CD4-positive, alpha-beta T cell treated with Interferon alpha-2 for 1 hour (primary cell): ENCODE results near the gene MTFMT.
A peak's percentile ranks its signal among the peaks of the same experiment; 100 is the strongest.
"Not testable (repeated sequence)": the region's sequence is repeated elsewhere in the genome, so short reads cannot be mapped to it uniquely, and the experiment has no call there.

ENCODE experiments used
- DNase-seq, 2 donors: peaks; one replicate each; pipeline ENCODE4 v3.0.0-alpha.2; 2020 to 2022

Gene MTFMT

DNA sequence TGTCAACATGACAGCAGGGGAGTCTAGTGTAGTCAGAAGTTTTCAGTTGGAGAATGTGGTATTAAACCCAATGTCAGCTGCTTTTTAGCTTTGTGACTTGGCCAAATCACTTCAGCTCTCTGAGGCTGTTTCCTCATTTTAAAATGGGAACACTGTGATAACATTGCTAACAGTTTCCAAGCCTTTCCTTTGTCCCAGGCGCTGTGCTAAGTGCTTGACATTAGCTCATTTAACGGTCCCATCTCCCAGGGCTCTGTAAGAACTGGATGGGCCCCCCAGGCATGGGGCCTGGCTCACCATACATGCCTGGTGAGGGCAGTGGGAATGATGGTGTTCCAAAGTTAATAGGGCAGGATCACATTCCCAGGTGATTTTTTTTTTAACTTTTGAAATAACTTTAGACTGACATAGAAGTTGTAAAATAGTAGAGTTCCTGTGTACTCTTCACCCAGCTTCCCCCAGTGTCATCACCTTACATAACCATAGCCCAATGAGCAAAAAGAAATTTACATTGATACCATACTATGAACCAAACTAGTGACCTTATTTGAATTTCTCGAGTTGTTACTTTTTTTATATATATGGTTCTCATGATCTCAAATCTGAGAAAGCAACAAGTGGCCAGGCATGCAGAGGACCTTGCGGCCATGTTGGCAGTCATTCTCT lies 30.6 kb upstream of the MTFMT start:
- no peak for DNase-seq

DNA sequence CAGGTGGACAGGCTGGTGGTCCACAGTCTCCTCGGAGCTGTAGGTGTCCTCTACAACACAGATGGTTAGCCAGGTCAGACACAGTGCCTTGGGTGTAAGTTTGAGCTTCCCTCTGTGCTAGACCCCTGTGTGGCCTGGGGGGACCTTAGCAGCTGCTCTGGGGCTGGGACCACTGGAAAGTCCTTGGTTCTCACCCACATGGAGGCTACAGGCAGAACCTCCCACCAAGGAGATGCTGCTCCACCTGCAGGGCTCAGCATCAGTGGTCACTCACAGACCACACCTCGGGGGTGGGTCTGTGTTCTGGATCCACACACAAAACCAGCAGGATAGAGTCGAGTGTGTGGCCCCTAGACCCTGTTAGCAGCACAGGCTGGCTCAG lies 29.9 kb upstream of the MTFMT start:
- DNase-seq, result no peak

DNA sequence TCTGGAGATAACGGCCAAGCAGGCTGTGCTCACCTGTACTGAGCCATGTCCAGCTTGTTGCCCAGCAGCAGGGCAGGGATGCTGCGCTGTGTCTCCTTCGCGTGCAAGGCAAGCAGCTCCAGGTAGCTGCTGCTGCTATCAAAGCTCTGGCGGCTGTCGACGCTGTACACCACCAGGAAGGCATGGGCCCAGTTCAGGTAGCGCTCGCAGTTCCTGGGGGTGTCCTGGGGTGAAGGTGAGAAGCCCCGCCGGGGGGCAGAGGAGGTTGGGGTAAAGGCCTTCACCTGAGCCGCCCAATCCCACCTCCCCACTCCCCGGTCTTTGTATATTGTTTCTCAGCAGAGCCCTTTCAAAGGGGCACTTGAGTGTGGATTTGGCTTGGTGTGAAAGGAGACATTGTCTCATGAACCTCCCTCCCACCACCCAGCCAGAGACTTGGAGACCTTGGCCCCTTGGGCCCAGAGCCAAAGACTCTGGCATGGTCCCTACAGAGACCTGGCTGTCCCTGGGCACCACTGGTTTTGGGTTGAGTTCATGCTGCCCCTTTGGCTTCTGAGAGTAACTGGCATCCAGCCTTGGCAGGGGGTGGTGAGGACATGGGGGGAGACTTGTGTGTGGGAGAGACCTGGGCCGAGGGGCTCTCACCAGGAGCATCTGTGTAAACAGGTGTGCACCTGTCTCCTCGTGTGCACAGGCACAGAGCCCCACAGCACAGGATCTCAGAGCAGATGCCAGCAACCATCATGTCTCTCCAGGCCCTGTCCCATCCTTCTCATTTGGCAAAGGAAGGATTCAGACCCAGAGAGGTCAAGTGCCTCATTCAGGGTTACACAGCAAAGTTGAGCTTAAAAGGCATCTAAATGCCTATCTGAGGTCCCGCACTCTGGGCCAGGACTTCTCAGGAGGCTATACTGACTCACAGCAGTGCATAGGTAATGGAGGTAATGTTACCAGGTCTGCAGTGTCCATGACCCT lies 29.2 kb upstream of the MTFMT start:
- DNase-seq, result no peak

DNA sequence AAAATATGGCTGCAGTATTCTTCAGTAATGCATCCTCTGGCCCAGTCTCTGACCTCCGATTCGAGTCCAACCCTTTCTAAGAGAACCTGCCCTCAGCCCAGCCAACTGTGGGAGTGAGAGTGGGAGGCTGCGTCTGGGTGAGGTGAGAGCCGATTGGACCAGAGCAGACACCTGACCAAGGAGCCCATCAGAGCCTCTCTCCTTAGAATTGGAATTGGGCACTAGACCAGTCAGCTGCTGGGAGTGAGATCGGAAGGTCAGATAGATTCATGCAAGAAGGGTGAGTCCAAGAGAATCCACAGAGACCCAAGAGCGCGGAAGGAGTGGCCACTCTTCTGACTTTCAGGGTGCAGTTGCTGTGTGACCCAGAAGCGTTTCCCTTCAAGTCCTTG lies 28.1 kb upstream of the MTFMT start:
- no peak for DNase-seq

GRCh38 chr15:65056868-65057548 lies 27.6 kb upstream of the MTFMT start:
- DNase-seq, result no peak

DNA sequence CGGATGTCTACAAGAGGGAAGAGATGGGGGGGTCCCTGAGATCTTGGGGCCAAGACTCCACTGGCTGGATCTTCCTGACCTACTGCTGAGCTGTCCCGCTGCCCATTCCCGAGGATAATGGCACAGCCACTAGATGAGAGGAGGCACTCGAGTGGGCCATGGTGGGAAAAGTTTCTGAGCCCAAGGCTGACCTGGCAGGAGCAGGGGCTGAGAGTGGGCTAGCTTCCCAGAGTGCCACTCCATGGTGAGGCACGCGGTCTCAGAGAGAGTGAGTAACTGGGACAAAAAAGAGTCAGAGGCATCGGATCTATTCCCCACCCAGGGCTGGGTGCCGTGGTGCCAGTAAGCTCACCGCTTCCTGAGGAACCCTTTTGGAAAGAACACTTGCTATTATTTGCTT lies 26.7 kb upstream of the MTFMT start:
- DNase-seq, result no peak

DNA sequence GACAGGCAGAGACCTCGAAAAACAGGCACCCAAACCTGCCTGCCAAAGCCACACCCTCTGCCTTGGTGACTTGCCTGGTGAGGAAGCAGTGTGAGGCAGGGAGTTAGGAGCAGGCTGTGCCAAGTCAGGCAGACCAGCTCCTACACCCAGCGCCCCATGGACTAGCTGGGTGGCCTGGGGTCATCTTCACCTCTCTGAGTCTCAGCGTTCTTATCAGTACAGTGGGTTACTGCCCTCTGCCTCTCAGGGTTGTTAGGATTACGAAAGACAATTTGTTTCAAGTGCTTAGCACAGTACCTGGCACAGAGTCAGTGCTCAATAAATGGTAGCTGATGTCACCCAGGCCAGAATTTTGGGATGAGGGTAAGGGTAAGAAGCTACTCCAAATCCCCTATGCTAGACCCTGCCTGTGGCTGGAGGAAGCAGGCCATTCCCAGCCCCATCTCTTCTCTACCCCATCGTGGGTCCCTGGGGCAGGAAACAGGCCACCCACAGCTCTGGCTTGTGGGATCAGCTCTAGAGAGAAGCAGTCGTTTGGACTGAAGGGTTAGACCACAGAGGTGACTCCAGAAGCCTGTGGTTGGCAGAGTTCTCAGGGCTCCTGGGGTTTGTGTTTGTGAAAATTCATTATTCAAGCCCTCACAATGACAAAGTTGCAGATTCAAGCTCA lies 25.9 kb upstream of the MTFMT start:
- DNase-seq, result no peak

DNA sequence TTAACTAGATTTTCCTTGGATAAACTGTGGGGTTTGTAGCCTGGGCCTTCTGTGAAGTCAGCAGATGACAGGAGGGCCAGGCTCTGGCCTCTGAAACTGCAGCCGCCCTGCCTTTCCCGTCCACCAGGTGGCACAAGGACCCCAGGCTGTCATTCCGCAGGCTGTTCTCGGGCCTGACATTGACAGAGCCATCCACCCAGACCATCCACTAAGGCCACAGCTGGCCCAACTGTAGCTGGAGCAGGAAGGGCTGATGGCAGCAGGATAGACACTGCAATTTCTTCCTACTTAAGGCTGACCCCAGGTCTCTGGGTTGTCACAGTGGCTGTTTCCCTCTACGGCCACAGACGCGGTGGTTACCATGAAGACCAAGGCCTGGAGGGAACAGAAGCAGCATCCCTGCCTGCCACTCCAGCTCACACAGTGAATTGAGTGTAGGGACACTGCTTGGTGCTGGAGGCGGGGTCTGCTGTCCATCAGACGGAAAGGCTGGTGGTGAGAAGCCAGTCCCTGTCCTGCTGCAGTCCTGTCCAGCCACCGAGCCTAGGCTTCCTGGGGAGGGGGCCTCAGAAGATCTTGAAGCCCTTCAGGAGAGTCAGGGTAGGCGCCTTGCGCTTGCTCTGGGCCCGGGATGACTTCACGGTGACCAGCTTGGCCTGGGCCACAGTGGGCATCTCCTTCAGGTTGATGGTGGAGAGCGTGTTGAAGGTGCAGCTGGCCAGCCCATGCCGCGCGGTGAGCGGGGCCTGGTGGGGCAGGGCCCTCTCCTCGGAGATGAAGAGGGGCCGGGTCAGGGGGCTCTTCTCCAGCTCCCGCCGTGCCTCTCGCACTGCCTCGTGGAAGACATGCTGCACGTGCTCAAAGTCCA lies 25.1 kb upstream of the MTFMT start:
- DNase-seq, result peak; percentile 41 to 57

GRCh38 chr15:65052956-65053355 lies 23.5 kb upstream of the MTFMT start:
- DNase-seq, result no peak

- DNase-seq, result no peak
Observed at GRCh38 chr15:65051266-65051665, 21.8 kb upstream of the MTFMT start.

DNA sequence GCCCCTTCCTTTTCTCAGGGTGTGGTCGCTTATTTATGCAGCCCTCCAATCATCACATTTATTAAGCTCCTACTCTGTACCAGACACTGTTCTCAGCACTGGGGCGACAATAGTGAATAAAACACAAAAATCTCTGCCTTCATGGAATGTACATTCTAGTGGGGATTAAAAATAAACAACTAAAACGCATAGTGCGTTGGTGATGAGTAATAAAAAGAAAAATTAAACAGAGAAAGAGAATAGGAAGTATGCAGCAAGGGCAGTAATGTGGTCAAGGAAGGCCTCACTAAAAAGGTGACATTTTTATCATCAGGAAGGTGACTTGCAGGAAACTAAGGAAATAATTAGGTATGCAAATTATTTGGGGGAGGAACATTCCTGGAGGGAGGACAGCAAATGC lies 20.8 kb upstream of the MTFMT start:
- no peak for DNase-seq

GRCh38 chr15:65049418-65049840 lies 20.0 kb upstream of the MTFMT start:
- DNase-seq, result peak; percentile 90 to 91

- no peak for DNase-seq
Observed at GRCh38 chr15:65048241-65048640, 18.8 kb upstream of the MTFMT start.

- no peak for DNase-seq
Observed at GRCh38 chr15:65044724-65045481, 15.5 kb upstream of the MTFMT start, which contains the start of gene SLC51B. Gene SLC51B (plus strand): TSS chr15:65045387. CDS start chr15:65050005, 4,618 bp downstream.

DNA sequence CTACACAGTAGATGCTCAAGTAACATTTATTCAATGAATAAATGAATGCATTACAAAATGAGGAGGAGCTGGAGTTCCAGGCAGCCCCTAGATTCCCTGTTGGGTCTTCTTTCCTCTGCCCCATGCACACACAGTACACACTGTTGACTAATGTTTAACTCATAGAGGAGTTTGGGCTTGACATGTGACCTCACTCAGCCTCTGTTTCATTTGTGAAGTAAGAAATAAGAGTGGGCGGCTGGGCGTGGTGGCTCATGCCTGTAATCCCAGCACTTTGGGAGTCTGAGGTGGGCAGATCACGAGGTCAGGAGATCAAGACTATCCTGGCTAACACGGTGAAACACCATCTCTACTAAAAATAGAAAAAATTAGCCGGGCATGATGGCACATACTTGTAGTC lies 14.8 kb upstream of the MTFMT start:
- DNase-seq, result not testable (repeated sequence)

DNA sequence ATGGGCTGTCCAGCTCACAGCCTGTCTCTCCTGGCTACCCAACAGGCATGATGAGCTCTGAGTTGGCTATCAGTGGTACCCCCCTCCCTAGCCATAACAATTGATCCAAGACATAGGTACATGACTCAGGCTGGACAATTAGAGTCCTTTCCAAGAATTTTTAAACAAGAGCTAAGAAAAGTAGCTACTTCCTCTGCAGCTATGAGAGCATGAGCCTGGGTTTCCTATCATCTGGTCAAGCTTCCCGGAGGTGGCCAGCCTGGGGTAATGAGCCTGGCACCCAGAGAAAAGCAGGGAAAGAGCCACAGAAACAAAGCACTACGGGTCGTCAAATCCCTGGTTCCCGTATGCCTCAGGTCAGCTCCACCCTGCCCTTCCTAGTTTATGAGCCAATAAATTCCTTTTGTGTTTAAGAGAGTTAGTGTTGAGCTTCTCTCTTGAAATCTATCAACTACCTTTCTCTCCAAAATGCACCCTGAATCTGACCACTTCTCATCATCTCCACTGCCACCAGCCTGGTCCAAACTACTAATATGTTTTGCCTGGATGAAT lies 13.4 kb upstream of the MTFMT start:
- DNase-seq, result no peak

- DNase-seq, result no peak
Observed at GRCh38 chr15:65041787-65042186, 12.3 kb upstream of the MTFMT start.

- DNase-seq, result no peak
Observed at GRCh38 chr15:65040461-65040860, 11.0 kb upstream of the MTFMT start.

DNA sequence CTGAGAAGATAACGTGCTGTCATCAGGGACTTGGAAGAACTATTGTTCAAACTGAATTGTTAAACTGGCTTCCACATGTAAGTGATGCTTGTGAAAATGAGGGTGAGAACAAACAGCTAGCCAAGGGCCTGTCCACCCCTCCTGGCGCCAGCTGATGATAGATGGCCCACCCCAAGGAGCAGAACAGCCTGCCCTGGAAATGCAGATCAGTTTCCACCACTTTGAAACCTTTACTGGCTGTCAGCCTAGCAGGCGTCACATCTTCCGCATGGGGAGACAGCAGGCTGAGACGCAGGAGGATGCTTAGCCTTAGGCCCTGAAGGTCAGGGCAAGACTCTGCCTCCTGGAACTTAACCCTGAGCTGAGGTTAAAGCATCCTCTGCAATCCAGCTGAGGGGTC lies 9.4 kb upstream of the MTFMT start:
- no peak for DNase-seq

DNA sequence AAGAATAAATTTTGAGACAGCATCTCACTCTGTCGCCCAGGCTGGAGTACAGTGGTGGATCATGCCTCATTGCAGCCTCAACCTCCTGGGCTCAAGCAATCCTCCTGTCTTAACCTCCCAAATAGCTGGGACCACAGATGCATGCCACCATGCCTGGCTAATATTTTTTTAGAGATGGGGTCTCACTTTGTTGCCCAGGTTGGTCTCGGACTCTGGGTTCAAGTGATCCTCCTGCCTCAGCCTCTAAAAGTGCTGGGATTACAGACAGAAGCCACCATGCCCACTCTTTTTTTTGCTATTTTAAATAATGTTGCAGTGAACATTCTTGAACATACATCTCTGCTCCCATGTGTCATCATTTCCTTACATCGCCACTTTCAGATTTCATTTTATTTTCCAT lies 9.0 kb upstream of the MTFMT start:
- no peak for DNase-seq

- no peak for DNase-seq
Observed at GRCh38 chr15:65037309-65037708, 7.9 kb upstream of the MTFMT start.
